Naive thymus-derived CD4-positive, alpha-beta T cell (primary cell): ENCODE results near the gene TBX4. TPM values are rescaled to one million over a fixed set of nuclear protein-coding genes. Genes with fewer than 3 reads are reported as not detected.

Experiments used
- ATAC-seq: fragments of 150-1000 bp; cut with Tn5 transposase; 2 replicates; pipeline ENCODE4 v1.10.0; 2021; ENCODE audit warnings: mild to moderate bottlenecking, moderate library complexity
- CTCF ChIA-PET: fragments of 350-600 bp; sonication (Branson Sonifier 250); formaldehyde crosslinking; loops from one replicate; lab custom pipeline; 2021; ENCODE audit warnings: antibody characterized with exemption; lab: Charles Lee
- POLR2A ChIA-PET: fragments of 350-600 bp; sonication (Branson Sonifier 250); formaldehyde crosslinking; loops from one replicate; lab custom pipeline; 2021; ENCODE audit warnings: antibody characterized with exemption, inconsistent platforms; lab: Charles Lee
- DNase-seq, 9 donors: peaks; one replicate each; pipeline versions ENCODE4 v3.0.0 to v3.0.0-alpha.2; 2020 to 2022; ENCODE audit warnings: mixed read lengths in 1 of 9
- H3K27ac ChIP-seq: one replicate; pipeline ENCODE4 v1.7.0; 2013; ENCODE audit warnings: mild to moderate bottlenecking, low read depth, low read length, moderate library complexity
- H3K27me3 ChIP-seq, 2 donors: one replicate each; pipeline ENCODE4 v1.7.0; 2013; ENCODE audit warnings: low read length in 2 of 2, mild to moderate bottlenecking in 2 of 2, moderate library complexity in 2 of 2; ENCODE audit not compliant: control insufficient read depth in 2 of 2, insufficient read depth in 2 of 2
- H3K36me3 ChIP-seq, 3 experiments: 1 replicate in 2 of 3; 2 replicates in 1 of 3; pipeline ENCODE4 v1.7.0; 2013; ENCODE audit warnings: low read length in 3 of 3, mild to moderate bottlenecking in 3 of 3, moderate library complexity in 1 of 3; ENCODE audit not compliant: insufficient read depth in 3 of 3, control insufficient read depth in 2 of 3
- H3K4me1 ChIP-seq, 2 donors: one replicate each; pipeline ENCODE4 v1.7.0; 2013; ENCODE audit warnings: low read length in 2 of 2, mild to moderate bottlenecking in 2 of 2, moderate library complexity in 1 of 2; ENCODE audit not compliant: control insufficient read depth in 2 of 2, insufficient read depth in 2 of 2
- H3K4me3 ChIP-seq: 2 replicates; pipeline ENCODE4 v1.7.0; 2013; ENCODE audit warnings: mild to moderate bottlenecking, low read length
- H3K9me3 ChIP-seq, 3 experiments: 1 replicate in 2 of 3; 2 replicates in 1 of 3; pipeline ENCODE4 v1.7.0; 2013; ENCODE audit warnings: low read length in 3 of 3; ENCODE audit not compliant: control insufficient read depth in 2 of 3
- H3K27ac Mint-ChIP-seq, 9 donors: one replicate each; pipeline ENCODE4 v1.8.0; 2020 to 2022; ENCODE audit warnings: mixed read lengths in 9 of 9, mild to moderate bottlenecking in 8 of 9, moderate library complexity in 5 of 9, inconsistent platforms in 2 of 9
- H3K27me3 Mint-ChIP-seq, 5 donors: one replicate each; pipeline ENCODE4 v1.8.0; 2021 to 2022; ENCODE audit warnings: mixed read lengths in 5 of 5, mild to moderate bottlenecking in 1 of 5
- H3K36me3 Mint-ChIP-seq, 5 donors: one replicate each; pipeline ENCODE4 v1.8.0; 2020 to 2022; ENCODE audit warnings: mixed read lengths in 5 of 5, mild to moderate bottlenecking in 3 of 5, inconsistent platforms in 1 of 5
- H3K4me1 Mint-ChIP-seq, 7 donors: one replicate each; pipeline ENCODE4 v1.8.0; 2020 to 2022; ENCODE audit warnings: mixed read lengths in 7 of 7, mild to moderate bottlenecking in 3 of 7, inconsistent platforms in 1 of 7
- H3K4me3 Mint-ChIP-seq, 10 donors: one replicate each; pipeline ENCODE4 v1.8.0; 2020 to 2022; ENCODE audit warnings: mild to moderate bottlenecking in 10 of 10, mixed read lengths in 10 of 10, moderate library complexity in 6 of 10, inconsistent platforms in 2 of 10
- H3K9me3 Mint-ChIP-seq, 11 donors: one replicate each; pipeline ENCODE4 v1.8.0; 2020 to 2022; ENCODE audit warnings: mixed read lengths in 11 of 11, mild to moderate bottlenecking in 4 of 11, inconsistent platforms in 1 of 11, moderate library complexity in 1 of 11
- intact Hi-C, 2 donors: fragments of 100-400 bp; cut with micrococcal nuclease; formaldehyde crosslinking; loops; one replicate each; pipeline ENCODE4 v1.15.1; 2023
- polyA plus RNA-seq, 2 donors: library from polyadenylated mRNA; unstranded; fragments of 300-500 nt; fragmentation: Illumina TruSeq; gene quantifications; one replicate each; pipeline ENCODE4 v1.2.3, GENCODE V29; 2021
- total RNA-seq, 6 experiments: library from RNA in 5 of 6; stranded (reverse) in 5 of 6; gene quantifications; 1 replicate in 5 of 6; 2 replicates in 1 of 6; pipeline ENCODE4 v1.2.3 and lab custom pipeline; 2021 to 2026

TBX4 gene
- total and polyA plus RNA-seq, 7 experiments from 2014 or later, result not detected

DNA sequence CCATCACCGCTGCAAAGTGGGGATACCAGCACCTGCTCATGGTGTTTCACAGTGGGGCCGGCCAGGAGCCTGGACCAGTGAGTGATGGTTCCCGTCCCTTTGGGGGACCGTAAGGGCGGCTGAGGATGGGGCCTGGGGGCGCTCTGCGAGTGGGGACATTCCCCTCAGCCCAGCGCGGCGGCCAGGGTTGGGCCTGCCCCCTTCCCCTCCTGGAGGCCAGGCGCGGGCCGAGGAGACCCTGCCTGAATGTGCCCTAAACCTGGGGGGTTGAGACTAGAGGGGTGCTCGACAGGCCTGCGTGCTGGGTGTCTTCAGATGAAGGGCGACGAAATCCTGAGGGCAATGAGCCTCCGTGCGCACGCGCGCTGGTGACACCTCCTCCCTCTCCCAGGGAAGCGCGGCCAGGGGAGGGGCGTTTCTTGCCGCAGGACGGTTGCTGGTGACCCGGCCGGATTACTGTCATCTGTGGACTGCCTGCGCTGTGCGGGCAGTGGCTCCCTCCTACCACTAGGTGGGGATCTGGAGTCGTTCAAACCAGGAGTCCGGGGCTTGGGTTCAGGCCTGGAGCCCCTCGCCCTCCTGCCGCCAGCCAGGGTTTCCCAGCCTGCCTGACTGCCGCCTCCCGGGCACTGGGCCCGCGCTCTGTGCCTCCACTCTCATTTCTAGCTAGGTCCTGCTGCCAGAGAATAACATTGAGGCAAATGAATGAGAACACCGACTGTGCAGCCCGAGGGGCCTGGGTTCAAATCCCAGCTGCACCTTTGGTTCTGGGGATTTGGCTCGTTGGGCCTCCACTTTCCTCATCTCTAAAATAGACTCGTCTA is 35.5 kb upstream of the TBX4 start:
- H3K27me3 ChIP-seq, result no peaks in the 10 kb centered on the region
- Mint-ChIP-seq H3K27ac (no peak overlapping the region), H3K4me3 (peak overlapping the region in 3 of 10 donors; percentile 16 to 31 (median 20)), H3K4me1 (peaks cover 0 to 8% (median 0%) of the 10 kb centered on the region in 7 donors), H3K36me3 (no peaks in the 10 kb centered on the region), H3K9me3 (peaks cover 0 to 2% (median 0%) of the 10 kb centered on the region in 11 donors), H3K27me3 (peaks cover 22 to 52% (median 27%) of the 10 kb centered on the region in 5 donors)
- no peaks in the 10 kb centered on the region for H3K4me1 ChIP-seq
- DNase-seq, result peak in 2 of 9 donors; percentile 46 to 60
- intact Hi-C loops, result loop anchor here in 1 of 2 donors (1.0 to 10.0 kb wide), 3 partner anchors 135 to 421 kb away; no protein-coding TSS in a partner anchor
- no peak overlapping the region for H3K4me3 ChIP-seq
- ChIA-PET CTCF (no interaction called here), POLR2A (no interaction called here)
- H3K9me3 ChIP-seq, result no peaks in the 10 kb centered on the region
- ATAC-seq, result peak; percentile 52
- no peak overlapping the region for H3K27ac ChIP-seq
- H3K36me3 ChIP-seq, result no peaks in the 10 kb centered on the region

DNA sequence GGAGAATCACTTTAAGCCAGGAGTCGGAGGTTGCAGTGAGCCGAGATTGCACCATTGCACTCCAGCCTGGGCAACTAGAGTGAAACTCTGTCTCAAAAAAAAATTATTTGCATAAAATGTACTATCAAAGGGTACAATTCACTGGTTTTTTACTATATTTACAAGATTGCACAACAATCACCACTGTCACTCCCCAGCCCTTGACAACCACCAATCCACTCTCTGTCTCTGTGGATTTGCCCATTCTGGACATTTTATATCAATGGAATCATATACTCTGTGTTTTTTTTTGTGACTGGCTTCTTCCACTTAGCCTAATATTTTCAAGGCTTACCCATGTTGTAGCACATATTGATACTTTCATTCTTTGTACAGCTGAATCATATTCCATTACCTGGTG is 33.8 kb upstream of the TBX4 start:
- H3K4me1 ChIP-seq, result no peaks in the 10 kb centered on the region
- no peaks in the 10 kb centered on the region for H3K36me3 ChIP-seq
- no peak overlapping the region for H3K27ac ChIP-seq
- H3K9me3 ChIP-seq, result no peaks in the 10 kb centered on the region
- H3K27me3 ChIP-seq, result no peaks in the 10 kb centered on the region
- no peak overlapping the region for H3K27ac Mint-ChIP-seq
- POLR2A ChIA-PET, result no interaction called here
- peaks cover 0 to 5% (median 0%) of the 10 kb centered on the region in 7 donors for H3K4me1 Mint-ChIP-seq
- no peak overlapping the region for H3K4me3 Mint-ChIP-seq
- H3K36me3 Mint-ChIP-seq, result no peaks in the 10 kb centered on the region
- no peak for ATAC-seq
- peaks cover 0 to 2% (median 0%) of the 10 kb centered on the region in 11 donors for H3K9me3 Mint-ChIP-seq
- no peak for DNase-seq
- CTCF ChIA-PET, result interaction anchor here (0.8 kb wide), 1 partner anchor 135 kb away, joined by 3 read pairs; no protein-coding TSS in a partner anchor
- H3K4me3 ChIP-seq, result no peak overlapping the region
- H3K27me3 Mint-ChIP-seq, result peaks cover 33 to 58% (median 40%) of the 10 kb centered on the region in 5 donors
- intact Hi-C loops, result loop anchor here in 1 of 2 donors (10.0 kb wide), 1 partner anchor 284 kb away; no protein-coding TSS in a partner anchor

DNA sequence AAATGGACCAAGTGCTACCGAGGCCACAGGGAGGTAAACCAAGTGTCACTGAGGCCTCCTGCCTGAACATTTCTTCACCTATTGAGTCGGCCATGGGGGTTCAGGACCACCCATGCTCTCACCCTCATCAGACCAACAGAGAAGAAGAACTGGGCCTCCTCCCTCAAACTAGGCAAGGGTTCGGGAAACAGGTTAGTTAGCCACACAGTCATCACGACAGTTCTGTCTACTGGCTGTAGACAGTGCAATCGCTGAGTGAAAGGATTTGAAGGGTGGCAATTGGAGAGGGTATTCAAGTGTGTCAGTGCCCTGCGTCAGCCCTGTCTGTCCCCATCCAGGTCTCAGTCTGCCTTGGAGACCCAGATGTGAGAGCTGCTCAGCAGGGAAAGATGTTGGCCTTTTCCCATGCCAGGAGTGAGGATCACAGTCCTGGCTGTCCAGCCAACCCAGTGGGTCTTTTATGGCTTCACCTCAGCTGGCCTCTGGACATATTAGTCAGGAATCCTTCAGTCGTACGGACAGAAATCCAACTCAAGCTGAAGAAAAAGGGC is 32.7 kb upstream of the TBX4 start:
- H3K27me3 ChIP-seq, result no peaks in the 10 kb centered on the region
- no peak overlapping the region for H3K4me3 ChIP-seq
- H3K4me1 ChIP-seq, result no peaks in the 10 kb centered on the region
- ChIA-PET CTCF (no interaction called here), POLR2A (no interaction called here)
- DNase-seq (no peak), ATAC-seq (no peak)
- peaks cover 37 to 58% (median 42%) of the 10 kb centered on the region in 5 donors for H3K27me3 Mint-ChIP-seq
- no peaks in the 10 kb centered on the region for H3K36me3 Mint-ChIP-seq
- peaks cover 0 to 2% (median 0%) of the 10 kb centered on the region in 11 donors for H3K9me3 Mint-ChIP-seq
- no peak overlapping the region for H3K27ac Mint-ChIP-seq
- no peak overlapping the region for H3K27ac ChIP-seq
- intact Hi-C loops, result loop anchor here in 1 of 2 donors (10.0 kb wide), 1 partner anchor 285 kb away; no protein-coding TSS in a partner anchor
- H3K36me3 ChIP-seq, result no peaks in the 10 kb centered on the region
- H3K9me3 ChIP-seq, result no peaks in the 10 kb centered on the region
- peaks cover 0 to 4% (median 0%) of the 10 kb centered on the region in 7 donors for H3K4me1 Mint-ChIP-seq
- no peak overlapping the region for H3K4me3 Mint-ChIP-seq

DNA sequence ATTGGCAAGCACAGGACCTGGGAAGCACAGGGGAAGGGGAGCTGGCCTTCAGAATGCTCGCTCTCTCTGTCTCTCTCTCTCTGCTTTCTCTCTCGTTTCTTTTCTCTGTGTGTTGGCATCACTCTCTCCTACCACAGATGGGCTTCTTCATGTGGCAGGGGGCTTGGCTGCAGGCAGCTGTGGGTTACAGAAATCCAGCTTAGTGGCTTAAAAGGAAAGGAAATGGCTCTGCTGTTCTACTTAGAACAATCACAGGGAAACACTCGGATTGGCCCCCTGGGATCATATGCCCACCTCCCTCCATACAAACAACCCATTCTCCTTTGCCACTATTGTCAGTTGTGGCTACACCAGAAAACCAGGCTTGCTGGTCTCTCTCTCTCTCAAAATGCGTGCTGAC is 32.2 kb upstream of the TBX4 start:
- CTCF ChIA-PET, result interaction anchor here (1.0 kb wide), 1 partner anchor 700 kb away, joined by 3 read pairs; no protein-coding TSS in a partner anchor
- peaks cover 0 to 2% (median 0%) of the 10 kb centered on the region in 11 donors for H3K9me3 Mint-ChIP-seq
- DNase-seq, result no peak

DNA sequence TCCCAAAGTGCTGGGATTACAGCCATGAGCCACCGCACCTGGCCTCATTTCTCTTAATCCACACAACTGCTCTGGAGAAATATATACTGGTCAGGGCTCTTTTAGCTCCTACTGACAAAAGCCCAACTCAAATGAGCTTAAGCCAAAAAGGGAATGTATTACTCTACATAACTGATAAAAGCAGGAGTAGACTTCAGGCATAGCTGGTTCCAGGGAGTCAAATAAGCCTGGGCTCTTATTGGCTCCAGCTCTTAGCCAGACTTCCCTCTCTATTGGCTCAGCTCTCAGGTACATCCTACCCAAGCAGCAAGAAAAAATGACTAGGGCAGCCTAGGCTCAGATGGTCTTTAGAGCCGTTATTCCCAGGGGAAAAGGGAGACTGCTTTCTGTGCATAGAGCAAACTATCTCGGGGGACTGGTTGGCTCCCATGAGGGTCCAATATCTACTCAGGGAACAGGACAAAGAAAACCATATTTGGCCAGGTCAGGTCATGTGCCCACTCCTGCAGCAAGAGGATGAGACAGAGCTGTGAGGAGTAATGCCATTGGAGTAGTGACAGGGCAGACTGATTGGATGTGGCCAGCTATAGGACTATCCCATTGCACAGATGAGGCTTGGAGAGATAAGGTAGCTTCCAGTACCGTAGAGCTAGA is 31.4 kb upstream of the TBX4 start:
- Histone ChIP-seq H3K9me3 (no peaks in the 10 kb centered on the region), H3K36me3 (no peaks in the 10 kb centered on the region), H3K27ac (no peak overlapping the region), H3K4me1 (no peaks in the 10 kb centered on the region), H3K27me3 (no peaks in the 10 kb centered on the region), H3K4me3 (no peak overlapping the region)
- ATAC-seq (no peak), DNase-seq (no peak)
- Mint-ChIP-seq H3K9me3 (peaks cover 0 to 2% (median 0%) of the 10 kb centered on the region in 11 donors), H3K36me3 (no peaks in the 10 kb centered on the region), H3K27ac (no peak overlapping the region), H3K4me1 (peaks cover 0 to 4% (median 0%) of the 10 kb centered on the region in 7 donors), H3K27me3 (peaks cover 42 to 70% (median 52%) of the 10 kb centered on the region in 5 donors), H3K4me3 (no peak overlapping the region)
- POLR2A ChIA-PET, result no interaction called here
- intact Hi-C loops, result no loop called here
- CTCF ChIA-PET, result interaction anchor here (1.0 to 1.3 kb wide), 2 partner anchors 9 to 701 kb away, joined by 3 to 5 read pairs; no protein-coding TSS in a partner anchor

More for the DNA sequence above, 32.2 kb upstream of the TBX4 start:
- Mint-ChIP-seq H3K36me3 (no peaks in the 10 kb centered on the region), H3K4me1 (peaks cover 0 to 4% (median 0%) of the 10 kb centered on the region in 7 donors), H3K4me3 (no peak overlapping the region), H3K27ac (no peak overlapping the region), H3K27me3 (peaks cover 37 to 62% (median 46%) of the 10 kb centered on the region in 5 donors)
- Histone ChIP-seq H3K27me3 (no peaks in the 10 kb centered on the region), H3K4me1 (no peaks in the 10 kb centered on the region), H3K4me3 (no peak overlapping the region), H3K27ac (no peak overlapping the region), H3K9me3 (no peaks in the 10 kb centered on the region), H3K36me3 (no peaks in the 10 kb centered on the region)
- POLR2A ChIA-PET, result no interaction called here
- intact Hi-C loops, result no loop called here
- ATAC-seq, result no peak

DNA sequence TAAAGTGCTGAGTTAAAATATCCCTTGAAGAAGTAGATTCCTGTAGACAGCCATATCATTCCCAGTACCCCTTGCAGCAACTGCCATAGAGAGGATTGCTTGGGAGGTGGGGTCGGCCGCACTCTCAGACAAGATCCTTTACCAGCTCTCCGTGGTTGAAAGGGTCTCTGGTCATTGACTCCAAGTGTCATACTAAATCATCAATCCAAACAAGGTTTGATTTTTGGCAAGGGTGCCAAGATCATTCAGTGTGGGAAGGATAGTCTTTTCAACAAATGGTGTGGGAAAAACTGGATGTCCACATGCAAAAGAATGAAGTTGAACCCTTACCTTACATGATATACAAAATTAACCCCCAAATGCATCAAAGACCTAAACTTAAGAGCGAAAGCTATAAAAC is 30.8 kb upstream of the TBX4 start:
- DNase-seq (no peak), ATAC-seq (no peak)
- no peaks in the 10 kb centered on the region for H3K27me3 ChIP-seq
- peaks cover 45 to 73% (median 51%) of the 10 kb centered on the region in 5 donors for H3K27me3 Mint-ChIP-seq
- H3K4me1 Mint-ChIP-seq, result peaks cover 0 to 4% (median 0%) of the 10 kb centered on the region in 7 donors
- no peak overlapping the region for H3K4me3 Mint-ChIP-seq
- no peak overlapping the region for H3K27ac ChIP-seq
- H3K27ac Mint-ChIP-seq, result no peak overlapping the region
- POLR2A ChIA-PET, result no interaction called here
- H3K9me3 Mint-ChIP-seq, result no peaks in the 10 kb centered on the region
- H3K4me3 ChIP-seq, result no peak overlapping the region
- intact Hi-C loops, result no loop called here
- no peaks in the 10 kb centered on the region for H3K9me3 ChIP-seq
- no peaks in the 10 kb centered on the region for H3K4me1 ChIP-seq
- H3K36me3 ChIP-seq, result no peaks in the 10 kb centered on the region
- CTCF ChIA-PET, result interaction anchor here (1.3 kb wide), 1 partner anchor 9 kb away, joined by 5 read pairs; no protein-coding TSS in a partner anchor
- no peaks in the 10 kb centered on the region for H3K36me3 Mint-ChIP-seq
